Spleen (tissue), 7 donors: ENCODE data around the gene PPP2R5E.

Experiments
- POLR2AphosphoS5 ChIP-seq, 3 donors: sonication (generic); formaldehyde crosslinking; IDR thresholded peaks; one replicate each; pipeline ENCODE4 v1.5.1; 2017; ENCODE audit warnings: antibody characterized with exemption in 3 of 3
- TF ChIP-seq, protein P1 (sequence below), 11 experiments: fragments of 200-600 bp in 7 of 11; fragments of 450-650 bp in 4 of 11; sonication (generic) in 4 of 11; IDR thresholded peaks in 8 of 11; conservative IDR thresholded peaks in 3 of 11; 1 replicate in 7 of 11; 2 replicates in 4 of 11; pipeline versions ENCODE4 v1.4.0 to v1.8.0; 2016 to 2021; ENCODE audit warnings: antibody characterized with exemption in 11 of 11, inconsistent platforms in 4 of 11, mild to moderate bottlenecking in 1 of 11
- donor health status: DM: no; HTN: no; CAD: no; lungs with moderate emphysema.
- donor health status: DM: no; HTN: no; CAD: no.
- donor health status: DM: no; HTN: no; CAD: no.

- TF ChIP-seq, protein P1, sequence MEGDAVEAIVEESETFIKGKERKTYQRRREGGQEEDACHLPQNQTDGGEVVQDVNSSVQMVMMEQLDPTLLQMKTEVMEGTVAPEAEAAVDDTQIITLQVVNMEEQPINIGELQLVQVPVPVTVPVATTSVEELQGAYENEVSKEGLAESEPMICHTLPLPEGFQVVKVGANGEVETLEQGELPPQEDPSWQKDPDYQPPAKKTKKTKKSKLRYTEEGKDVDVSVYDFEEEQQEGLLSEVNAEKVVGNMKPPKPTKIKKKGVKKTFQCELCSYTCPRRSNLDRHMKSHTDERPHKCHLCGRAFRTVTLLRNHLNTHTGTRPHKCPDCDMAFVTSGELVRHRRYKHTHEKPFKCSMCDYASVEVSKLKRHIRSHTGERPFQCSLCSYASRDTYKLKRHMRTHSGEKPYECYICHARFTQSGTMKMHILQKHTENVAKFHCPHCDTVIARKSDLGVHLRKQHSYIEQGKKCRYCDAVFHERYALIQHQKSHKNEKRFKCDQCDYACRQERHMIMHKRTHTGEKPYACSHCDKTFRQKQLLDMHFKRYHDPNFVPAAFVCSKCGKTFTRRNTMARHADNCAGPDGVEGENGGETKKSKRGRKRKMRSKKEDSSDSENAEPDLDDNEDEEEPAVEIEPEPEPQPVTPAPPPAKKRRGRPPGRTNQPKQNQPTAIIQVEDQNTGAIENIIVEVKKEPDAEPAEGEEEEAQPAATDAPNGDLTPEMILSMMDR (IDR thresholded peaks at IDR 0.05 in 8 of 11, conservative IDR thresholded peaks at IDR 0.05 in 3 of 11), result no peak
- TF ChIP-seq POLR2AphosphoS5 (IDR thresholded peaks at IDR 0.05), result no peak
Measured at GRCh38 chr14:63486738-63487137, 56.4 kb downstream of the PPP2R5E start.
